ENCODE results near the gene F8. TPM values are rescaled to one million over a fixed set of nuclear protein-coding genes. Genes with fewer than 3 reads are reported as not detected.

The F8 gene
- total RNA-seq, 1 donor from 2014 or later, result 7.3 TPM

Small RNA genes within 50 kb of the gene (small RNA-seq; reads per million reads assigned to genes)
- gene MIR1184-1, result not detected

Other genes with a start within 250 kb of the F8 start
- 15.1 TPM for gene MPP1, start 217.2 kb downstream of the F8 start, total RNA-seq
- not detected for gene SMIM9, start 188.1 kb downstream of the F8 start, total RNA-seq
- 0.47 TPM for gene F8A1, start 136.4 kb downstream of the F8 start, total RNA-seq
- gene FUNDC2, start 4.1 kb upstream of the F8 start, total RNA-seq, result 31.4 TPM
- gene CMC4, start 48.4 kb upstream of the F8 start, total RNA-seq, result 3.4 TPM
- gene MTCP1, start 48.4 kb upstream of the F8 start, total RNA-seq, result 3.6 TPM
- gene BRCC3, start 48.8 kb upstream of the F8 start, total RNA-seq, result 15.6 TPM
- 107 TPM for gene VBP1, start 193.7 kb upstream of the F8 start, total RNA-seq
- gene RAB39B, start 241.8 kb upstream of the F8 start, total RNA-seq, result 28.2 TPM